NCI-H2029 treated with DMSO at 0.1 percent for 48 hours (cell line): Measurements from ENCODE around the gene CLSTN2.

Experiments
- DNase-seq: peaks from one replicate; lab custom pipeline; 2025; lab: John Stamatoyannopoulos, UW

CLSTN2 gene

DNA sequence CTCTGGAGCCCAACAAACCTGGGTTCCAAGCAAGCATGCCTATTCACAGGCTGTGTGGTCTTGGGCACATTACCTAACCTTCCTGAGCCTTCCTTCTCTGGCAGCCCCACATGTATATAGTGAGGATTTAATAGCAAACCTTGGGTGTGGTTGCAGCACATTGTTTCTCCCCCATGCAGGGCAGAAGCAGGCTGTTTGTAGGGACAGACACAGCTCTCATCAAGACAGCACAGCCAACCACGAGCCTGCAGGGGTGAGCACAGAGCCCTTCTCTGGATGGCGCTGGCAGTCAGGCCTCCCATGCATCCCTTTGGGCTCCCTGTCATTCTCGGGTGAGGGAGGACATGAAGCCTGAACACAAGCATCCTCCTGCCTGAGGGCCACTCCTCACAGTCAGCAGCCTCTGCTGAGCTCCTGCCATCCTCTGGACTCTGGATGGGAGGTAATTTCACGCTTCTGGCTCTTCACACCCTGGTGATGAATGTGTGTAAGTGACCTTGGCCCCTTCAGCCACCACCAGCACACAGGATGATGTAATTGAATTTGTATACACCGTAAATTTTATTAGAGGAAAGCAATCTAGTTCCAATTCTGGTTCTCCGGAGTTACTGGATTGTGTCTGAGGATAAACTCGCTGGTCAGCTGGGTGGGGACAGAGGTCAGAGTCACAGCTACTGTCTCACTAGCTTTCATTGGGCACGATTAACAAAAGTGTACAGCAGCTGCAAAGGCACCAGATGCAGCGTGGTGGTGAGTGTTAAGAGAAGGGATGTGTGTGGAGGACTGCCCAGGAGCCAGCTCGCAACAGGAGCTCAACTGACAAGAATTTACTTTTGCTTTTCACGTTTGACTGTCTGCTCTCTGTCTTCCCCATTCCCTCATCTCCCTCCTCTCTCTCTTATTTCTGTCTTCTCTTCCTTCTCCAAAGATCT lies 118.1 kb downstream of the CLSTN2 start:
- DNase-seq = no peak

- no peak for DNase-seq
Observed at GRCh38 chr3:140053794-140054193, 118.8 kb downstream of the CLSTN2 start.

DNA sequence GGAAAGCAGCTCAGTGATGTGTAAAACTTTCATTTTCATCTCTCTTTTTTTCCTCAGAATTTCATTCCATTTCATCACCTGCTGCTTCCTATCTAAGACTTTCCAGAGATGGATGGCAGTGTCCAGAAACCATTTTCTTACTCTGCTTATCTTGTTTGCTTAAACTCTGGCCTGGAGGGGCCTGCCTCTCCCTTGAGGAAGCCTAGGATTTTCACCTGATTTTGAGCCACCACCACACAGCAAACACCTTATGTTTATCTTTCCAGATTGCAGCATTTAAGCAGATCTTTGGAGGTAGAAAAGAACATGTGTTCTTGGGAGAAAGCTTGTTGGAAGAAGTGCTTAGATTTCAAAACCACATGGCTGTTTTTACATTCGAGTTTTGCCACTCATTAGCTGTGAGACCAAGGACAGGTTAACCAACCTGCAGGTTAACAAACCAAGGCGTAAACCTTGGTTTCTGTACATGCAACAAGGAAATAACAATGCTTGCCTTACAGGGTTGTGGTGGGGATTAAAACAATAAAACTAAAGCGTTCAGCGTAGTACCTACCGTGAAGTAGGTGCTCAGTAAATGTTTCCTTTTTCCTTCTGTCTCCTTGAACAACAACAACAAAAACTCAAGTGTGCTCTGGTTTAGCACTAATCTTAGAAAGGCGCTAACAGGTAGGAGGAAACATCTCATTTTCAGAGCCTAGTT lies 120.3 kb downstream of the CLSTN2 start:
- no peak for DNase-seq

DNA sequence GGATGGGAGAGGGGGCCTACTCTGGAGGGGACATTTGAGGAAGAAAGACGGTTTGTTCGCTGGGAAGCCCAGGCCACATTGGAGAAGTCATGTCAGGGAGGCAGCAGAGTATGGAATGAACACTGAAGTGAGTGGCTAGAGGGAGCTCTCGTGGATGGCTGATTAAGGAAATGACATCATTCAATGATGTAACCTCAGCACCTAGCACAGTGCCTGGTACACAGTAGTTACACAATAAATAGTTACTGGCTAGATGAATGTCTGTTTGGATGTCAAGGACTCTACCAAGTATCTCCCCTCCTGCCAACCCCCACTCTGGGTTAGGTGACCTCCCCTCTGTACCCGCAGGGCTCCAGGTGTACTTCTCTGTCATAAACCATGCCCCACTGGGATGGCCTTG lies 121.1 kb downstream of the CLSTN2 start:
- no peak for DNase-seq

DNA sequence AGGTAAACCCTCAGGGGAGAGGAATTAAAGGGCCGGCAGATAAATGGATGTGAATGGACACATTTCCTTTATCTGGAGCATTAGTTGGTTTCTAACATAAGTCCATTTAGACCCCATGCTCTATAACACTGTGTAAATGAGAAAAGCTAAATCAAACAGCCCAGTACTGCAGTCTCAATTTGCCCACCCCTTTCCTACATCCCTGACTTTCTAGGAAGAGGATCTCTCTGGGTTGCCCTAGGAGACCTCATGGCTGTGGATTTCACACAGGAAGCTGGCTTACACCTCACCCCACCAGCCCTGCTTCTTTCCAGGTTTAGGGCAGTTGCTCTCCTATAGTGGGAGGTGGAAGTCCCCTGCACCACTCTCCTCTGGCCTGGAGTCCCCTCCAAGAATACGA lies 126.2 kb downstream of the CLSTN2 start:
- DNase-seq = no peak

DNA sequence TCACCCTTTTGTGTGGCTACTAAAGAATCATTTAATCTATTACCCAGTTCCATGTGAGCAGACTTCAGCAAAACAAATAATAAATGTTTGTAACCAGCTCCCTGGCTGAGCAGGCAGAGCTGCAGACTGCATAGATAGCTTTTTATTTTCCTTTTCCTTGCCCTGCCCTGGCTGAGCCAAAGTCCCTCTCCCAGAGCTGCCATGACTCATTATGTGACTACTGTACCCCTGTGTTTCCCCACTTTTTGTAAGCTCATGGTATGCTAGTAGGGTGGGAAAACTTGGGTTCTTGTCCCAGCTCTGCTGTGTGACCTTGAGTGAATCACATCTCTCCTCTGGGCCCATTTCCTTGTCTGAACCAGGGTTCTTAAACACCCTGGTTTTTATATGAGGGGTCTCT lies 127.5 kb downstream of the CLSTN2 start:
- no peak for DNase-seq

GRCh38 chr3:140067487-140067886 lies 132.5 kb downstream of the CLSTN2 start:
- no peak for DNase-seq

DNA sequence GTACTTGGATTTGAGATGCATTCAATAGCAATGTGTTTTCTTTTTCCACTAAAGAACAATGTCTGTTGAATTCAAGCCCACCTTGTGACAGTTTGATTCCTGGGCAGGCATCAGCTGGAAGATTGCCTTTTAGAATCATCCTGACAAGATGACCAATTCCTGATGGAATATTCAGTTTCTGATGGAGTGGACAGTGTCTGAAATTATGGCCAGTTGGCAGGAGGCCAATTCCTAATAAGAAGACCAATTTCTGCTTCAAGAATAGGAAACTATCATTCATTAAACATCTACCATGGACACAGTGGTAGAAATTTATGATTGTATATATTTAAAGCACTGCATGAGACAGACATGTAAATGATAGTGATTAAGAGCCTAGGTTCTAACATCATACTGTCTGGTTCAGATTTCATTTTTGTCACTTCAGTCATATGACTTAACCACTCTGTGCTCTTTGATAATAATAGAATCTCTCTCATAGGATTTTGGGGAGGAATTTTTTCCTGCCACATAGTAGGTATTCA lies 133.6 kb downstream of the CLSTN2 start:
- DNase-seq = no peak

DNA sequence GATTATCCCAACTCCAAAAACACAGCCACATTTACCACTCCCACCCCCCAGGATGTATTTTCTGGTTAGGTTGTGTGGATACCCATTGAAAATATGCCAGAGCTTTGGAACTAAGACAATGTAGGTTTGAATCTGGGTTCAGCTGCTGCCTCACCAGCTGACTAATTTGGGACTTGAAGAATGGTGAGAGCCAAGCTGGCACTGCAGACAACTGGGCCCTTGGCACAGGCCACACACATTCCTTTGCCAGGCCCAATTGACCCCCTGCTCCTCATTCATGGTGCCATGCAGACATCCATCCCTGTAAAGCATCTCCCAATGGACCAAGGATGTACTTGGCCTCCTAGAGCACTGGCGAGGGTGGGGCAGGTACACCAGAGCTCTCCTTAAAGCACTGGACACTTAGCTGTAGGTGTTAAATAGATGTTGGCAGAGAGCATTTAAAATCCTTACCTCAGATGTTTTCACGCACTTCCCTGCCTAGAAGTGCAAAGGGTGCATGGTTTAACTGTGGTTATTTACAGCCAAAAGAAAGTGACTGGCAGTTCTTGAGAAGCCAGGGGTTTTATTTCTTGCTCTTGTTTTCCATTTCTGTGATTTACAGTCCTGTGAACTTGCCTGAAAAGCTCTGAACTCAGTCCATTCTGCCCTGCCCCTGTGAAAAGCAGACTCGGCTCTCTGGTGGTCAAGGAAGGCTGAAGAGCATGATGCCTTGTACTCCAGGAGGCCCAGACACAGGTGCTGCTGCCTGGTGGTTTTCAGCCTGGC lies 138.5 kb downstream of the CLSTN2 start:
- no peak for DNase-seq

DNA sequence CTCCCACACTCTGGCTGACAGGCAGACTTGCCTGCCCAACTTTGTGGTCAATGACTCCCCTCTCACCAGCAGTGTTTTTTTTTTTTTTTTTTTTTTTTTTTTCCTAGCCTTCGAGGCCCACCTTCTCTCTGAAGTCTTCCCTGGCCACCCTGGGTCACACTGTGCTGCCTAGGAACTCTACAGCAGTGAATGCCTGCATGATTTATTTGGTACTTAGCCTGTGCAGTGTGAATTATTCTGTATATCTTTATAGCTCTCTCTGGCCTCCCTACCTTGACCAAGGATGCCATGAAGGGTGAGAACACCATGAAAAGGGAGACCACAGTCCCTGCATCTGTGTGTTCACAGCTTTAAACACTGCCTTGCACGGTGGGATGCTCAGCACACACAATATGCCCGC lies 141.6 kb downstream of the CLSTN2 start:
- no peak for DNase-seq

DNA sequence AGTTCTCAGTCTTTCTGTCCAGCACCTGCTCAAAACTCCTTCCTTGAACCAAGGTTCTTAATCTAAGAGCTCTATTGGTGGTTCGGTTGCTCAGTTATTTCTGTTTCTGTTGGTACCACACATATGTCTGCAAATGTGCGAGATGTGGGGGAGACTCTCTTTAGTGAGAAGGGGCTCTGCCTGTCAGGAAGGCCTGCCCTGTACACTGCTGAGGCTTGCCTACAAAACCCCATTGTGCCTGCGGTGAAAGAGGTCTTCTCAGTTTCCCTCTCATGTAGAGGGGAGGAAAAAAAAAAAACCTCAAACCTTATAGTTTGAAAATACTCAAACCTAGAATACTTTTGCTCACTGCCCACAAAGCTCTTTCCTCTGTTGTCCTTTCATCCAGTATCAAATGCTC lies 142.4 kb downstream of the CLSTN2 start:
- DNase-seq = no peak

- DNase-seq = no peak
Observed at GRCh38 chr3:140078343-140078742, 143.4 kb downstream of the CLSTN2 start.

GRCh38 chr3:140078940-140079339 lies 144.0 kb downstream of the CLSTN2 start:
- DNase-seq = no peak

- no peak for DNase-seq
Observed at GRCh38 chr3:140081887-140082286, 146.9 kb downstream of the CLSTN2 start.

DNA sequence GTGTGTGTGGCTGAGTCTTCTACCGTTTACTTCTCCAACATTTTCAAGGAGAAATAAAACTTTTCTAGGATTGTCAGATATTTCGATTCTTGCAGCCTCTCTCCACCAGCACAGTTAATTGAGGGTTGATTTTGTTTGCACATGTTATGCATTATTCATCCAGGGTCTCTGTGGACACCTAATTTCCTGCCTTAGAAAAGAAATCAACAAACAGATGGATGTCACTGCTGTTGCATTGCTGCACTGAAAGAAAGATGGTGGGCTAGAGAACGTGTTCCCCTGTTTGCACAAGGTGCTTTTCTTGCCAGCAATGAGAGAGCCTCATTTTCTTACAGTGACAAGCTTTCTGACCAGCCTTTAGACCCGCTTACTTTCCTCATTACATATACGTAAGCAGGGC lies 150.0 kb downstream of the CLSTN2 start:
- no peak for DNase-seq

DNA sequence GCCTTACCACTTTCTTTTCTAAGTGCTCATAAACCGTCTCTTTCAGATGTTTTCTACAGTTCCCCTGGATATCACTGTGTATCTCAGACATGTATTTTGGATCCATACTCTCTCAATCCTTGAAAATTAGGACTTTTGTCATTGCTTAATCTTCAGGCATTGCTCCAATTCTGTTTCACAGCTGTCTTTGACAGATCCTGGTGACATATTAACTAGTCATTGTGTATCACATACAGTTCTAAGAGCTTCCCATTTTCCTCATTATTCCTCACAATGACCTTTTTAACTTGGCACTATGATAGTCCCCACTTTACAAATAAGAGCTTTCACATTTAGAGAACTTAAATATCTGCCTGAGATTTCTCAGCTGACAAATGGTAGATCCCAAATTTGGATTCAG lies 151.7 kb downstream of the CLSTN2 start:
- no peak for DNase-seq

- DNase-seq = no peak
Observed at GRCh38 chr3:140088058-140088457, 153.1 kb downstream of the CLSTN2 start.

DNA sequence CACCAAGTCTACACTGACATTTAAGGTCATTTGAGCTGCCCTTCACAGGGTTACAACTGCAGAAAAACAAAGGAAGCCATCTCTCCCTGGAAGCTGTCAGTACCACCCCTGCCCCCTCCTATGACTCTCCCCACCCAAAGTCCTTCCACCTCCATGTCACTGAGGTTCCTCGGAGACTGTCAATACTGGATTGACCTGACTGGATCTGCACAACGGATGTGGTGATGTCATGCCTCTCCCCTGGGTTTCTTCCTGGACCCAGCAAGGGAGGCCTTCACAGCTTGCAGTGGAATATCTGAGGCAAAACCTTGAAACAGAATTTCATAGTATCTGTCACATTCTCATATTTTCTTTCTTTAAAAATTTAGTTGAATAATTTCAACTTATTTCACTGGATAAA lies 153.5 kb downstream of the CLSTN2 start:
- no peak for DNase-seq

DNA sequence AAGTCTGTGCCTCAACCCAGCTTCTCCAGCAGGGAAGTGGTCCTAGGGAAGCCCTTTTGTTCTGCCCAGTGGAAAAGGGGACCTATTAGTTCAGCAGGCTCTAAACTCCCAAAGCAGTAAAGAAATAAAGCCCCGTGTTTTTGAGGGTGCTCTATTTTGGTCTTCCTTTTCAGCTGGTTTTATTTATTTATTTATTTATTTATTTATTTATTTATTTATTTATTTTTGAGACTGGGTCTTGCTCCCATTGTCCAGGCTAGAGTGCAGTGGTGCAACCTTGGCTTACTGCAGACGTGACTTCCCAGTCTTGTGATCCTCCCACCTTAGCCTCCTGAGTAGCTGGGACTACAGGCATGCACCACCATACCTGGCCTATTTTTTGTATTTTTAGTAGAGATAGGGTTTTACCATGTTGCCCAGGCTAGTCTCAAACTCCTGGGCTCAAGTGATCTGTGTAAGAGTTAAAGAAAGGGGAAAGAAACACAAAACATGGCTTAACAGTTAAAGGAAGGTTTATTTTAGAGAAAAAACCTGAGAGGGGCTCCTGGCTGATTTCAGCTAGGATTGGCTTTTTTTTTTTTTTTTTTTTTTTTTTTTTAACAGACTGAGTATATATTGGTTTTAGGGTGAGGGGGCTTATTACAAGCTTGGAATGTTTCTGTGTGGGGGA lies 154.6 kb downstream of the CLSTN2 start:
- DNase-seq = no peak

- DNase-seq = no peak
Observed at GRCh38 chr3:140091143-140091542, 156.2 kb downstream of the CLSTN2 start.

DNA sequence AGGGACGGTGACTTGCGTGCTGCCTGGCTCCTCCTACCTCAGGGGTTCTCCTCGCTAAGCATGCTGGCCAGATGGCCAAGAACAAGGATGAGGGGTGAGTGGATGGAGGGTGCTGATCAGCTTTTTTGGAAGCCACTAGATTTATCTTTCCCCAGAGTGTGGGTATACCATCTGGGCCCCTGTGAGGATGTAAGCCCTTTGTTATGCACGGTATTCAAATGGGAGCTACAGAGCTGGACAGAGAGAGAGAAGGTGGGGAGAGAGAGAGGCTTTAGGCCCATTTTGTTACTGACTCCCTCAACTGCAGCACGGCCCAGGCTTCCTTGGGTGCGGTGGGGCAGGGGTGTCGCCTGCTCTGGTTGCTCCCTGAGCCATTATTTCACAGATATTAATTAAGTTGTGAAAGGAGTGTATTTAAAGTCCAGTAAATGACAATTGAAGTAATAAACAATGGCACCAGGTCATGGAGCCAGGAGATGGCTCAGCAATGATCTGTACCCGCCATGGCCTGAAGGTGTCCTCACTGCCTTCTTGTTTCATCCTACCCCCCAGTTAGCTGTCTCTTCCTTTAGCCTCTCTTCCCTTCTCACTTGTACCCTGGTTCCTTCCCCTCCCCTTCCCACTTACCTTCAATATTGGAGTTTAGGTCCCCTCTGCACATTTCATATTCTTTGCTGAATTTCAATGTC lies 158.0 kb downstream of the CLSTN2 start:
- no peak for DNase-seq
